HCT116 (cell line): ENCODE results near the gene CCDC88C. TPM values are rescaled to one million over a fixed set of nuclear protein-coding genes. Genes with fewer than 3 reads are reported as not detected.

Experiments
- ATAC-seq: fragments of 200-7000 bp; cut with Tn5 transposase; 2 replicates; pipeline ENCODE4 v1.9.1; 2020; ENCODE audit warnings: mild to moderate bottlenecking, moderate library complexity
- BruUV-seq: library from RNA; stranded (reverse); fragments of 400-500 nt; replicated peaks from 2 replicates; lab custom pipeline; 2021; lab: Mats Ljungman, UMichigan
- CTCF ChIA-PET: fragments of 300-600 bp; sonication (Branson Sonifier 250); formaldehyde crosslinking; loops from one replicate; lab custom pipeline; 2021; ENCODE audit warnings: antibody characterized with exemption; lab: Charles Lee
- POLR2A ChIA-PET: fragments of 300-600, 350-600 bp; sonication (Branson Sonifier 250); formaldehyde crosslinking; loops from one replicate; lab custom pipeline; 2021; ENCODE audit warnings: antibody characterized with exemption; lab: Charles Lee
- RAD21 ChIA-PET, 2 experiments: fragments of 300-600 bp; sonication (Branson Sonifier 250); formaldehyde crosslinking; loops; one replicate each; lab custom pipeline; 2023; ENCODE audit warnings: low total read pairs in 2 of 2; ENCODE audit not compliant: uncharacterized antibody in 2 of 2, unreplicated experiment in 2 of 2, low non-redundant PET in 1 of 2; lab: Charles Lee
- DNase-seq: peaks from one replicate; pipeline ENCODE4 v3.0.0-alpha.2; 2010; ENCODE audit warnings: low read depth, low spot score
- H2AFZ ChIP-seq: fragments of 200-600 bp; shearing (Covaris generic), sonication (generic); 2 replicates; pipeline ENCODE4 v1.6.1; 2017; ENCODE audit warnings: low read depth, mixed run types, mixed read lengths, antibody characterized with exemption, low read length; ENCODE audit not compliant: poor library complexity, severe bottlenecking
- H3K27ac ChIP-seq: 2 replicates; pipeline ENCODE4 v1.5.1; 2012; ENCODE audit warnings: low read depth, low read length
- H3K27me3 ChIP-seq: fragments of 200-600 bp; sonication (generic); 2 replicates; pipeline ENCODE4 v1.6.1; 2016; ENCODE audit warnings: mixed run types, low read length, mixed read lengths; ENCODE audit not compliant: insufficient read depth
- H3K36me3 ChIP-seq, 2 experiments: fragments of 200-500 bp in 1 of 2; fragments of 200-600 bp in 1 of 2; sonication (Bioruptor generic) in 1 of 2; sonication (generic) in 1 of 2; 2 replicates each; pipeline versions ENCODE4 v1.5.1 to v1.6.1; 2014 to 2016; ENCODE audit warnings: low read length in 2 of 2, inconsistent platforms in 1 of 2, mixed read lengths in 1 of 2, mixed run types in 1 of 2; ENCODE audit not compliant: insufficient read depth in 2 of 2, control insufficient read depth in 1 of 2
- H3K4me1 ChIP-seq, 2 experiments: fragments of 200-600 bp in 1 of 2; sonication (generic) in 1 of 2; 2 replicates each; pipeline versions ENCODE4 v1.5.1 to v1.6.1; 2012 to 2017; ENCODE audit warnings: low read length in 2 of 2, inconsistent platforms in 1 of 2, mild to moderate bottlenecking in 1 of 2, mixed read lengths in 1 of 2, mixed run types in 1 of 2, moderate library complexity in 1 of 2; ENCODE audit not compliant: insufficient read depth in 2 of 2, control insufficient read depth in 1 of 2
- H3K4me2 ChIP-seq: fragments of 200-600 bp; sonication (generic); 2 replicates; pipeline ENCODE4 v1.6.1; 2017; ENCODE audit warnings: mixed run types, low read length, mixed read lengths
- H3K4me3 ChIP-seq, 2 experiments: fragments of 200-600 bp in 1 of 2; sonication (generic) in 1 of 2; replicated peaks in 1 of 2; 2 replicates each; pipeline ENCODE4 v1.5.1; 2011 to 2016; ENCODE audit warnings: low read length in 2 of 2, control low read depth in 1 of 2, low read depth in 1 of 2, mild to moderate bottlenecking in 1 of 2, mixed read lengths in 1 of 2, mixed run types in 1 of 2
- H3K79me2 ChIP-seq: fragments of 200-600 bp; sonication (generic); 2 replicates; pipeline ENCODE4 v1.6.1; 2017; ENCODE audit warnings: mild to moderate bottlenecking, mixed run types, low read length, moderate library complexity, mixed read lengths; ENCODE audit not compliant: insufficient read depth
- H3K9ac ChIP-seq: fragments of 200-600 bp; sonication (generic); 2 replicates; pipeline ENCODE4 v1.6.1; 2016; ENCODE audit warnings: low read length, mixed read lengths
- H3K9me2 ChIP-seq: fragments of 200-600 bp; sonication (generic), shearing (Covaris generic); 2 replicates; pipeline ENCODE4 v1.6.1; 2017; ENCODE audit warnings: mixed run types, mild to moderate bottlenecking, moderate library complexity; ENCODE audit not compliant: insufficient read depth
- H3K9me3 ChIP-seq, 2 experiments: fragments of 200-500 bp in 1 of 2; fragments of 200-600 bp in 1 of 2; sonication (Bioruptor generic) in 1 of 2; sonication (generic) in 1 of 2; 2 replicates each; pipeline ENCODE4 v1.6.1; 2014 to 2017; ENCODE audit warnings: low read length in 2 of 2, mixed read lengths in 2 of 2, inconsistent platforms in 1 of 2, low read depth in 1 of 2, mild to moderate bottlenecking in 1 of 2, mixed run types in 1 of 2, moderate library complexity in 1 of 2; ENCODE audit not compliant: control insufficient read depth in 1 of 2, insufficient read depth in 1 of 2
- H4K20me1 ChIP-seq: fragments of 200-600 bp; sonication (generic), shearing (Covaris generic); 2 replicates; pipeline ENCODE4 v1.6.1; 2017; ENCODE audit warnings: mixed run types, mild to moderate bottlenecking, moderate library complexity; ENCODE audit not compliant: insufficient read depth
- CTCF ChIP-seq, 3 experiments: fragments of 200-600 bp in 1 of 3; sonication (generic) in 1 of 3; IDR thresholded peaks in 2 of 3; conservative IDR thresholded peaks in 1 of 3; 2 replicates each; pipeline ENCODE4 v1.5.1; 2012 to 2017; ENCODE audit warnings: low read depth in 2 of 3, low read length in 2 of 3, antibody characterized with exemption in 1 of 3, borderline replicate concordance in 1 of 3, control low read depth in 1 of 3, mild to moderate bottlenecking in 1 of 3, mixed read lengths in 1 of 3, mixed run types in 1 of 3, moderate library complexity in 1 of 3; ENCODE audit not compliant: insufficient read depth in 1 of 3
- EZH2phosphoT487 ChIP-seq: fragments of 200-600 bp; IDR thresholded peaks from 2 replicates; pipeline ENCODE4 v1.6.1; 2018; ENCODE audit warnings: antibody characterized with exemption, borderline replicate concordance
- MAX ChIP-seq: IDR thresholded peaks from 2 replicates; pipeline ENCODE4 v1.6.1; 2012
- TCF7L2 ChIP-seq: IDR thresholded peaks from 2 replicates; pipeline ENCODE4 v1.7.0; 2011; ENCODE audit warnings: borderline replicate concordance, inconsistent platforms; ENCODE audit not compliant: insufficient read depth, insufficient read length; ENCODE audit errors: extremely low read depth
- intact Hi-C: fragments of 100-400 bp; cut with micrococcal nuclease; formaldehyde crosslinking; loops from 2 replicates; pipeline ENCODE4 v1.10.0; 2022
- total RNA-seq: library from RNA; stranded (reverse); gene quantifications from one replicate; pipeline ENCODE4 v1.2.1, GENCODE V29; 2021; ENCODE audit not compliant: unreplicated experiment

Gene CCDC88C
- total RNA-seq, 1 experiment from 2014 or later = 20.8 TPM

DNA sequence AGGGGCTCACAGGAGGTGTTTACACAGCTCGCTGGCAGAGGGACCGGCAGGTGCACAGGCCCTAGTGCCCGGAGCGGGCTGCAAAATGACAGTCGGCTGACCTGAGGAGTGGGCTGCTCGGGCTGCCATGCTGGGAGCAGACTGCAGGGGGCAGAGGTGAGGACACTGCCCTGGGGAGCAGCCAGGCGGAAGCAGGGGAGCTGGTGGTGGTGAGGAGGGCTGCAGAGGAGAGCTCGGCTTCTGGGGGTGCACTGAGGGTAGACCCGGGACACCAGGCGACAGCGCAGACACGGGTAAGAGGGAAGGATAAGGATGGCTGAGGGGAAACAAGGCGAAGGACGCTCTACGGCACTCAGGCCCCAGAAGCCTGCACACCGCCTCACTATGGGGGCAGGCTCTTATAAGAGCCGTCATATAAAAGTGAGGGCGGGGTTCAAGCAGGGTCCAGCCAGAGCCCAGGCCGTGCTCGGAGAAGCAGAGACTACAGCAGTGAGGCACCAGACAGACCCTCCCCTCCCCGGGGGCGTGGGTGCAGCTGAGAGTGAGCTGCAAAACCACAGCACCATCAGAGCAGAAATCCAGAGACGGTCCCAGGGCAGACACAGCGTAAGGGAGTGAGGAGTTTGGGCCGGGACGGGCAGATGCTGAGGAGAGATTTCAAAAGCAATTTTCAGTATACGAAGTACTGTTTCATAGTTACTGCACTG lies 62.5 kb downstream of the CCDC88C start:
- Histone ChIP-seq H3K4me3 (no peak overlapping the region), H3K36me3 (no peaks in the 10 kb centered on the region), H3K4me2 (no peak overlapping the region), H3K9ac (no peak overlapping the region), H3K79me2 (no peaks in the 10 kb centered on the region), H3K9me3 (no peaks in the 10 kb centered on the region), H2AFZ (no peak overlapping the region), H3K4me1 (no peaks in the 10 kb centered on the region), H4K20me1 (no peaks in the 10 kb centered on the region), H3K27me3 (no peaks in the 10 kb centered on the region), H3K27ac (no peak overlapping the region), H3K9me2 (no peaks in the 10 kb centered on the region)
- no TSS peak for BruUV-seq
- TF ChIP-seq TCF7L2 = no peak
- TF ChIP-seq CTCF (IDR thresholded peaks at IDR 0.05 in 2 of 3, conservative IDR thresholded peaks at IDR 0.05 in 1 of 3; ENCODE audit: borderline replicate concordance in 1 of 3, insufficient read depth in 1 of 3, low read depth in 2 of 3, low read length in 2 of 3) = peak in 2 of 3 experiments; percentile 45 to 49; a peak in 4 of 6 replicates
- no peak for TF ChIP-seq EZH2phosphoT487
- TF ChIP-seq MAX = no peak
- no peak for DNase-seq
- ChIA-PET POLR2A (no interaction called here), CTCF (no interaction called here), RAD21 (no interaction called here)
- intact Hi-C loops = no loop called here
- ATAC-seq = peak; percentile 52
